Measurements from ENCODE around the gene HCCS. TPM values are rescaled to one million over a fixed set of nuclear protein-coding genes. Genes with fewer than 3 reads are reported as not detected.
A peak's percentile ranks its signal among the peaks of the same experiment; 100 is the strongest.
"Not testable (repeated sequence)": the region's sequence is repeated elsewhere in the genome, so short reads cannot be mapped to it uniquely, and the experiment has no call there.

Gene HCCS
- total and polyA plus RNA-seq, 4 donors, result 10.9 to 27.2 (median 16.0) TPM

DNA sequence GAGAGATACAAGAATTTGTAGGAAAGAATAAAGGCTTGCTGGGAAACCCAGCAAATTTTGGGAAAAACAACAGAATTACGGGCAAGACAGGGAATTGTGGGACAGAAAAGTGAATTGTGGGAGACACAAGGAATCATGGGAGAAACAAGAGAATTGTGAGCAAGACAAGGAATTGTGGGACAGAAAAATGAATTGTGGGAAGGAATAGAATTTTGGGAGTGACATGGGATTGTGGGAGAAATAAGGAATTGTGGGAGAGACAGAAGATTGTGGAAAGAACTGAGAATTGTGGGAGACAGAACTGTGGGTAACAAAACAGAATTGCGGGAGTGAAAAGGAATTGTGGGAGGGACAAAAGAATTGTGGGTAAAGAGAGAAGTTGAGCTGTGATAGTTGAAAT is 1.2 kb upstream of the HCCS start:
- no peaks in the 10 kb centered on the region for H3K27me3 ChIP-seq (ENCODE audit: control insufficient read depth in 1 of 2, insufficient read depth in 2 of 2, low read length in 1 of 2)
- no peak overlapping the region for H3K4me3 ChIP-seq (ENCODE audit: low read length in 2 of 2)
- no peak overlapping the region for H3K27ac ChIP-seq (ENCODE audit: low read depth in 1 of 2, low read length in 2 of 2)
- H3K36me3 ChIP-seq (ENCODE audit: control insufficient read depth in 1 of 2, insufficient read depth in 2 of 2, low read length in 1 of 2), result no peaks in the 10 kb centered on the region
- 87 to 94% methylated on average over 2 of the region's 2 CpGs for WGBS, 2 donors
- H3K4me1 ChIP-seq (ENCODE audit: control insufficient read depth in 1 of 2, insufficient read depth in 2 of 2, low read length in 2 of 2), result no peaks in the 10 kb centered on the region
- intact Hi-C loops (cut with DNase I), result loop anchor here in 1 of 2 donors (10.0 kb wide), 1 partner anchor 915 kb away; no protein-coding TSS in a partner anchor
- DNase-seq (no peak), ATAC-seq (ENCODE audit: low FRiP score) (no peak)
- H3K9me3 ChIP-seq (ENCODE audit: control insufficient read depth, low read length), result no peaks in the 10 kb centered on the region

DNA sequence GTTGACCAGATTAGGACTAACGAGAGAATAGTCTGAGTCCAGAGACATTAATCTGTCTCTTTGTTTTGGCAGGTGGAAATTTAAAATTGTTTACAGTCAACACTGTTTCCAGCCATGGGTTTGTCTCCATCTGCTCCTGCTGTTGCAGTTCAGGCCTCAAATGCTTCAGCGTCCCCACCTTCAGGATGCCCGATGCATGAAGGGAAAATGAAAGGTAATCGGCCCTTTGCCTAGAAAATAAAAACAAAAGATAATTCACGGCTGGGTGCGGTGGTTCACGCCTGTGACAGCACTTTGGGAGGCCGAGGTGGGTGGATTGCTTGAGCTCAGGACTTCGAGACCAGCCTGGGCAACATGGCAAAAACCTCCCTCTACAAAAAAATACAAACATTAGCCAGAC is 815 bp downstream of the HCCS start:
- H3K27ac ChIP-seq (ENCODE audit: low read depth in 1 of 2, low read length in 2 of 2), result peak overlapping the region in 1 of 2 donors; percentile 30
- H3K9me3 ChIP-seq (ENCODE audit: control insufficient read depth, low read length), result no peaks in the 10 kb centered on the region
- intact Hi-C loops (cut with DNase I), result no loop called here
- no peaks in the 10 kb centered on the region for H3K27me3 ChIP-seq (ENCODE audit: control insufficient read depth in 1 of 2, insufficient read depth in 2 of 2, low read length in 1 of 2)
- H3K4me3 ChIP-seq (ENCODE audit: low read length in 2 of 2), result no peak overlapping the region
- 35 to 56% methylated on average over 9 of the region's 9 CpGs for WGBS, 2 donors
- no peaks in the 10 kb centered on the region for H3K36me3 ChIP-seq (ENCODE audit: control insufficient read depth in 1 of 2, insufficient read depth in 2 of 2, low read length in 1 of 2)
- H3K4me1 ChIP-seq (ENCODE audit: control insufficient read depth in 1 of 2, insufficient read depth in 2 of 2, low read length in 2 of 2), result no peaks in the 10 kb centered on the region
- DNase-seq (no peak), ATAC-seq (ENCODE audit: low FRiP score) (no peak)

DNA sequence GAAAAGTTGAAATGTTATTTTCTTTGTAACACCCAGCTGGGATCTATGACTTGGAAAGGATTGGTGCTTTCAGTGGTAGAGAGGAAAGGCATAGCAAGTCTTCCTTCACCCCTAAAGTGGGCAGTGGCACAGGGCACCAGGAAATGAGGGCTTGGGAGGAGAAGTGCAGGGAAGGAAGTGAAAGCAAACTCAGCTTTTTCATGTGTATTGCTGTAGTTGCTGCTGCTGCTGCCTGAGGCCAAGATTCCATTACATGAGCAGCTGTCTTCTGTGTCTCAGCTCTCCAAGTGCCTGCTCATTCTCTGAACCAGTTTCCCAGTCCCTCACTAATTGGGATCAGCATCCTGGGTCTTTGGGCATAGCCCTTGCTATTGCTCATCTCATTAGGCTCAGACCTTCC is 2.6 kb downstream of the HCCS start:
- Histone ChIP-seq H3K27me3 (ENCODE audit: control insufficient read depth in 1 of 2, insufficient read depth in 2 of 2, low read length in 1 of 2) (no peaks in the 10 kb centered on the region), H3K4me1 (ENCODE audit: control insufficient read depth in 1 of 2, insufficient read depth in 2 of 2, low read length in 2 of 2) (no peaks in the 10 kb centered on the region), H3K4me3 (ENCODE audit: low read length in 2 of 2) (no peak overlapping the region), H3K27ac (ENCODE audit: low read depth in 1 of 2, low read length in 2 of 2) (no peak overlapping the region), H3K9me3 (ENCODE audit: control insufficient read depth, low read length) (no peaks in the 10 kb centered on the region), H3K36me3 (ENCODE audit: control insufficient read depth in 1 of 2, insufficient read depth in 2 of 2, low read length in 1 of 2) (no peaks in the 10 kb centered on the region)
- ATAC-seq (ENCODE audit: low FRiP score) (no peak), DNase-seq (no peak)
- intact Hi-C loops (cut with DNase I), result no loop called here

DNA sequence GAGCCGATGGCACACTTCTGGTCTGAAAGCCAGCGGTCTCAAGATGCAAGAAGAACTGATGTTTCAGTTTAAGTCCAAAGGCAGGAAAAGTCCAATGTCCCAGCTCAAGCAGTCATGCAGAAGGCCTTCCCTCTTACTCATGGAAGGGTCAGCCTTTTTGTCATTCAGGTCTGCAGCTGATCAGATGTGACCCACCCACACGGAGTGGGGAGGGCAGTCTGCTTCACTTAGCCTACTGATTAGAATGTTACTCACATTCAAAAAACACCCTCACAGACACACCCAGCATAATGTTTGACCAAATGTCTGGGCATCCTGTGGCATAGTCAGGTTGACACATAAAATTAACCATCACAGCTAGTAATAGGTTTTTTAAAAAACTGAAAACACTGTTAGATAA is 6.6 kb downstream of the HCCS start:
- Histone ChIP-seq H3K9me3 (ENCODE audit: control insufficient read depth, low read length) (no peaks in the 10 kb centered on the region), H3K4me1 (ENCODE audit: control insufficient read depth in 1 of 2, insufficient read depth in 2 of 2, low read length in 2 of 2) (no peaks in the 10 kb centered on the region), H3K36me3 (ENCODE audit: control insufficient read depth in 1 of 2, insufficient read depth in 2 of 2, low read length in 1 of 2) (no peaks in the 10 kb centered on the region), H3K27me3 (ENCODE audit: control insufficient read depth in 1 of 2, insufficient read depth in 2 of 2, low read length in 1 of 2) (no peaks in the 10 kb centered on the region), H3K27ac (ENCODE audit: low read depth in 1 of 2, low read length in 2 of 2) (no peak overlapping the region), H3K4me3 (ENCODE audit: low read length in 2 of 2) (no peak overlapping the region)
- 86 to 87% methylated on average over 3 of the region's 3 CpGs for WGBS, 2 donors
- no peak for DNase-seq
- intact Hi-C loops (cut with DNase I), result no loop called here
- ATAC-seq (ENCODE audit: low FRiP score), result no peak

DNA sequence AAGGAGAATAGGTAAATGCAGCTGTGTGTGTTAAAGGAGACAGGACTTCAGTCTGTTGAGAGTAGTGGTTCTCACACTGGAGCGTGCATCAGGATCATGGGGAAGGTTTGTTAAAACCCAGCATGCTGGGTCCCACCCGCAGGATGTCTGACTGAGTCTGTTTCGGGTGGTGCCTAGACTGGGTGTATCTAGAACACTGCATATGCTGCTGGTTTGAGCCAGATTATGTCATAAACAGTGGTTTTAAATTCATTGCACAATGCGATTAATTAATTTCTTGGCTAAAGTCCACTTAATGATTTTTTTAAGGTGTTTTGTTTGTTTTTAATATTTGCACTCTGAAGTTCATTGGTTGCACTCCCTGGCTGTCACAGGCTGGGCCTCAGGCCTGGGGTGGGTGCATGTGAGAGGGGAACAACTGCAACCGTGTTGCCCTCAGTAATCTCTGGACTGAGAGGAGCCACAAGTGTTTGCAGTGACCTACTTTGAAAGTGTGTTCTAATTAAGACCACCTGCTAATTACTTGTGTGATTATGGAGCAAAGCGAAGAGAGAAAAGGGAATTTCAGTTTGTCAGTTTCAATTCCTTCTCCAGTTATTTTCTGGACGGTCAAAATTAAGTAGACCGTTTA is 8.3 kb downstream of the HCCS start:
- DNase-seq (no peak), ATAC-seq (ENCODE audit: low FRiP score) (no peak)
- Histone ChIP-seq H3K4me3 (ENCODE audit: low read length in 2 of 2) (no peak overlapping the region), H3K27me3 (ENCODE audit: control insufficient read depth in 1 of 2, insufficient read depth in 2 of 2, low read length in 1 of 2) (no peaks in the 10 kb centered on the region), H3K36me3 (ENCODE audit: control insufficient read depth in 1 of 2, insufficient read depth in 2 of 2, low read length in 1 of 2) (no peaks in the 10 kb centered on the region), H3K9me3 (ENCODE audit: control insufficient read depth, low read length) (no peaks in the 10 kb centered on the region), H3K4me1 (ENCODE audit: control insufficient read depth in 1 of 2, insufficient read depth in 2 of 2, low read length in 2 of 2) (no peaks in the 10 kb centered on the region), H3K27ac (ENCODE audit: low read depth in 1 of 2, low read length in 2 of 2) (no peak overlapping the region)
- 68 to 83% methylated on average over 8 of the region's 8 CpGs for WGBS, 2 donors
- intact Hi-C loops (cut with DNase I), result no loop called here

GRCh38 chrX:11123087-11123486 is 12.0 kb downstream of the HCCS start:
- H3K4me3 ChIP-seq (ENCODE audit: low read length in 2 of 2); ATAC-seq (ENCODE audit: low FRiP score); intact Hi-C loops (cut with DNase I); H3K9me3 ChIP-seq (ENCODE audit: control insufficient read depth, low read length); H3K27ac ChIP-seq (ENCODE audit: low read depth in 1 of 2, low read length in 2 of 2); H3K4me1 ChIP-seq (ENCODE audit: control insufficient read depth in 1 of 2, insufficient read depth in 2 of 2, low read length in 2 of 2); H3K36me3 ChIP-seq (ENCODE audit: control insufficient read depth in 1 of 2, insufficient read depth in 2 of 2, low read length in 1 of 2); H3K27me3 ChIP-seq (ENCODE audit: control insufficient read depth in 1 of 2, insufficient read depth in 2 of 2, low read length in 1 of 2); DNase-seq: not testable (repeated sequence)
- WGBS, 2 donors, result 92 to 93% methylated on average over 6 of the region's 6 CpGs

DNA sequence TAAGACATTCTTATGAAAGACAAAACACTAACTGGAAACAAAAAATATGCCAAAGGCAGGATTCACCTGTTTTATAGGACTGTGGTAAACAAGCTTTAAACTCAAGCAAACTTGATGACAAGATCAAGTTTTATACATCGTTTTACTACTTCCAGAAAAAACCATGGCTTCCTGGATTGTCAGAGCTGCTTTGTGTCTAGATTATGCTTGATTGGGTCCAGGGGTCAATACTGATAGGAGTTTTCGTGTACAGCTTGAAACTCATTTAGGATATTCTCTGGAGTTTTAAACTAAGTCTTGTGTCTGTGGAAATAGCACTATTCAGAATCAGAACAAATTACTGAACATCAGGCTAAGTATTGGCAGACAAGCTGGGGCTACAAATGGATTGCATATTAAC is 13.0 kb downstream of the HCCS start:
- Histone ChIP-seq H3K9me3 (ENCODE audit: control insufficient read depth, low read length) (no peaks in the 10 kb centered on the region), H3K36me3 (ENCODE audit: control insufficient read depth in 1 of 2, insufficient read depth in 2 of 2, low read length in 1 of 2) (no peaks in the 10 kb centered on the region), H3K4me1 (ENCODE audit: control insufficient read depth in 1 of 2, insufficient read depth in 2 of 2, low read length in 2 of 2) (no peaks in the 10 kb centered on the region), H3K27ac (ENCODE audit: low read depth in 1 of 2, low read length in 2 of 2) (no peak overlapping the region), H3K27me3 (ENCODE audit: control insufficient read depth in 1 of 2, insufficient read depth in 2 of 2, low read length in 1 of 2) (no peaks in the 10 kb centered on the region), H3K4me3 (ENCODE audit: low read length in 2 of 2) (no peak overlapping the region)
- ATAC-seq (ENCODE audit: low FRiP score) (no peak), DNase-seq (no peak)
- intact Hi-C loops (cut with DNase I), result no loop called here
- WGBS, 2 donors, result 47 to 53% methylated on average over 2 of the region's 2 CpGs

DNA sequence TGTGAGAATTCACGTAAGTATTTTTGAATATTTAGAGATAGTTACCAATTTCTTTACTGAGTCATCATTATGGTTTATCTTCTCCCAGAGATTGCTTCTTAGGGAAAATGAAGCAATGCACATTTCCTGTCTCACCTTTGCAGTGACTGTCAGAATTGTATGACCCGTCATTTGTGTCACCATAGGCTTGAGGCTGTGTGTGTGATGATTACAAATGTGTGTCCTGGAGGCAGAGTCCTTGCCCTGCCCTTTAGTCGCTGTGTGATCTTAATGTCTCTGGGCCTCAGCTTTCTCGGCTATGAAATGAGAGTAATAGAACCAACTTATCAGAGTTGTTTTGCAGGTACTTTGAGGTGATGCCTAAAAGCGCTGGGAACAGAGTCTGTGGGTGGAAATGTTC is 13.9 kb downstream of the HCCS start:
- no peaks in the 10 kb centered on the region for H3K36me3 ChIP-seq (ENCODE audit: control insufficient read depth in 1 of 2, insufficient read depth in 2 of 2, low read length in 1 of 2)
- 72 to 87% methylated on average over 5 of the region's 5 CpGs for WGBS, 2 donors
- no peak overlapping the region for H3K4me3 ChIP-seq (ENCODE audit: low read length in 2 of 2)
- ATAC-seq (ENCODE audit: low FRiP score), result no peak
- H3K9me3 ChIP-seq (ENCODE audit: control insufficient read depth, low read length), result no peaks in the 10 kb centered on the region
- H3K4me1 ChIP-seq (ENCODE audit: control insufficient read depth in 1 of 2, insufficient read depth in 2 of 2, low read length in 2 of 2), result no peaks in the 10 kb centered on the region
- no peaks in the 10 kb centered on the region for H3K27me3 ChIP-seq (ENCODE audit: control insufficient read depth in 1 of 2, insufficient read depth in 2 of 2, low read length in 1 of 2)
- no peak for DNase-seq
- H3K27ac ChIP-seq (ENCODE audit: low read depth in 1 of 2, low read length in 2 of 2), result no peak overlapping the region
- intact Hi-C loops (cut with DNase I), result no loop called here

- no peaks in the 10 kb centered on the region for H3K27me3 ChIP-seq (ENCODE audit: control insufficient read depth in 1 of 2, insufficient read depth in 2 of 2, low read length in 1 of 2)
- H3K4me1 ChIP-seq (ENCODE audit: control insufficient read depth in 1 of 2, insufficient read depth in 2 of 2, low read length in 2 of 2), result no peaks in the 10 kb centered on the region
- DNase-seq (no peak), ATAC-seq (ENCODE audit: low FRiP score) (no peak)
- no peak overlapping the region for H3K27ac ChIP-seq (ENCODE audit: low read depth in 1 of 2, low read length in 2 of 2)
- WGBS, 2 donors, result 55 to 78% methylated on average over 5 of the region's 5 CpGs
- intact Hi-C loops (cut with DNase I), result no loop called here
- H3K4me3 ChIP-seq (ENCODE audit: low read length in 2 of 2), result no peak overlapping the region
- H3K36me3 ChIP-seq (ENCODE audit: control insufficient read depth in 1 of 2, insufficient read depth in 2 of 2, low read length in 1 of 2), result no peaks in the 10 kb centered on the region
- H3K9me3 ChIP-seq (ENCODE audit: control insufficient read depth, low read length), result no peaks in the 10 kb centered on the region
Measured at GRCh38 chrX:11129534-11130105, 18.5 kb downstream of the HCCS start.

Measured in aorta (tissue), 5 donors.